Activated CD4-positive, alpha-beta memory T cell treated with anti-CD3 and anti-CD28 coated beads for 36 hours (primary cell): ENCODE measurements around the gene TOR1AIP2. TPM values are rescaled to one million over a fixed set of nuclear protein-coding genes. Genes with fewer than 3 reads are reported as not detected.
"Not testable (repeated sequence)": the region's sequence is repeated elsewhere in the genome, so short reads cannot be mapped to it uniquely, and the experiment has no call there.

Source experiments
- CTCF ChIA-PET: fragments of 350-600 bp; sonication (Branson Sonifier 250); formaldehyde crosslinking; loops from one replicate; lab custom pipeline; 2021; ENCODE audit warnings: antibody characterized with exemption, inconsistent platforms; lab: Charles Lee
- POLR2A ChIA-PET: fragments of 350-600 bp; sonication (Branson Sonifier 250); formaldehyde crosslinking; loops from one replicate; lab custom pipeline; 2021; ENCODE audit warnings: antibody characterized with exemption; lab: Charles Lee
- DNase-seq: peaks from one replicate; pipeline ENCODE4 v3.0.0-alpha.2; 2020
- H3K27ac Mint-ChIP-seq: one replicate; pipeline ENCODE4 v1.8.0; 2021; ENCODE audit warnings: mixed read lengths
- H3K27me3 Mint-ChIP-seq: one replicate; pipeline ENCODE4 v1.8.0; 2021; ENCODE audit warnings: mixed read lengths
- H3K36me3 Mint-ChIP-seq: one replicate; pipeline ENCODE4 v1.8.0; 2021; ENCODE audit warnings: mixed read lengths
- H3K4me1 Mint-ChIP-seq: one replicate; pipeline ENCODE4 v1.8.0; 2021; ENCODE audit warnings: low read depth, mixed read lengths
- H3K4me3 Mint-ChIP-seq: one replicate; pipeline ENCODE4 v1.8.0; 2021; ENCODE audit warnings: mild to moderate bottlenecking, mixed read lengths
- H3K9me3 Mint-ChIP-seq: one replicate; pipeline ENCODE4 v1.8.0; 2021; ENCODE audit warnings: mixed read lengths
- intact Hi-C: fragments of 100-400 bp; cut with micrococcal nuclease; formaldehyde crosslinking; loops from one replicate; pipeline ENCODE4 v1.15.1; 2023
- total RNA-seq, 2 experiments: library from RNA; stranded (reverse); gene quantifications; one replicate each; pipeline ENCODE4 v1.2.3, GENCODE V29; 2021

Gene TOR1AIP2
- total RNA-seq, 2 experiments from 2014 or later, result 42.3 to 45.9 TPM

DNA sequence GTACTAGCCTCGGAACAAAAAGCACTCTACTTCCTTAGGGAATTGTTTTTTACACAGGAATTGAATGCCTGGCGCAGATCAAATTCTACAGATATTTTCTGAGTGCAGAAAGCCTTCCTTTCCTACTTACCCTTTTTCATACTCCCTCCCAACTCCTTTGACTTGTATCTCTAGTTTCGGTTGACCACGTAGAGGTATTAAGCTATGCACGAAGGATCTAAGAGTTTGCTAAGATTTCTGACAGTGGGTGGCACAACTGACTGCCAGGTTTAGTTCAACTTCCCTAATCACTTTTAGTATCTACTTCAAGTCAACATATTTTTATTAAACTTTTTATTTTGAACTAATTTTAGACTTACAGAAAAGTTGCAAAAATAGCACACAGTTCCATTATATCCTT lies 5.0 kb downstream of the TOR1AIP2 start:
- Mint-ChIP-seq H3K36me3 (peaks cover 15% of the 10 kb centered on the region), H3K27me3 (no peaks in the 10 kb centered on the region), H3K27ac (no peak overlapping the region), H3K4me1 (peaks cover 42% of the 10 kb centered on the region), H3K4me3 (no peak overlapping the region), H3K9me3 (no peaks in the 10 kb centered on the region)
- ChIA-PET CTCF (no interaction called here), POLR2A (no interaction called here)
- DNase-seq, result no peak
- intact Hi-C loops, result no loop called here

DNA sequence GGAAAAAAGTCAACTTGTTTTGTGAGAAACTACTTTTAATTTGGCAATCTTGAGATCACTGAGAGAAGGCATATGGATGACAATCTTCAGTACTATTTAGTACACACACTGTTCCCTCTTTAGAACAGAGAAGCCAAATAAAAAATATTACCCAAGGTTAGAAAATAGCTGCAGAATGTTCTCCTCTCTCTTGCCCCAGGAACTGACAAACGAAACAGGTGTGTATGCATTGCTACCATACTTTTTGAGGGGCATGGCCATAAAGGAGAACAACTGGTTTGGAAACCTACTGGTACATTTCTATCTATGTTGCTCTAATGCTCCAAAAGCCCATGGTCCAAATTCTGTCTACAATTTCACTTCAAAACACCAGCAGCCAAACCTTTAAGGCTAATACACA lies 5.7 kb downstream of the TOR1AIP2 start:
- ChIA-PET POLR2A (no interaction called here), CTCF (interaction anchor here (1.4 kb wide), 1 partner anchor 57 kb away, joined by 4 read pairs; no protein-coding TSS in a partner anchor)
- H3K36me3 Mint-ChIP-seq, result peaks cover 16% of the 10 kb centered on the region
- H3K9me3 Mint-ChIP-seq, result no peaks in the 10 kb centered on the region
- no peak for DNase-seq
- H3K4me3 Mint-ChIP-seq, result no peak overlapping the region
- intact Hi-C loops, result no loop called here
- H3K4me1 Mint-ChIP-seq, result peaks cover 42% of the 10 kb centered on the region
- H3K27ac Mint-ChIP-seq, result no peak overlapping the region
- no peaks in the 10 kb centered on the region for H3K27me3 Mint-ChIP-seq

DNA sequence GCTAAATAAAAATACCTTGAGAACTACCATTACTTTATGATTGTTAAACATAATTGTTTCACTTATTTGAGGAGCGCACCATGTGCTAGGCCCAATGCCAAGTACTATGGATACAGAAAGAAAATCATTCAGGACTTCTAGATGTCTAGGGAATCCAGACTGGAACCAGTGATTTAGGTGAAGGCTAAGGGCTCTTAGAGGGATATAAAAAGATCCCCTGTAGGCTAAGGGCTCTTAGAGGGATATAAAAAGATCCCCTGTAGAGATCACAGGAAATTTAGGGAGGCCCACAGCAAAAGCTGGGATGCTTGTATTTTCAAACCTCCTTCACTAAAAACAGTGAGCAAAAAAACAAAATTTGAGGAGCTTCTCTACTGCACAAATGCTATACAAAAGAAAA lies 6.7 kb downstream of the TOR1AIP2 start:
- Mint-ChIP-seq H3K27me3 (no peaks in the 10 kb centered on the region), H3K4me1 (peaks cover 35% of the 10 kb centered on the region), H3K27ac (no peak overlapping the region), H3K36me3 (peaks cover 17% of the 10 kb centered on the region), H3K9me3 (no peaks in the 10 kb centered on the region), H3K4me3 (no peak overlapping the region)
- ChIA-PET CTCF (interaction anchor here (1.4 kb wide), 1 partner anchor 56 kb away, joined by 4 read pairs; no protein-coding TSS in a partner anchor), POLR2A (no interaction called here)
- DNase-seq, result no peak
- intact Hi-C loops, result no loop called here

DNA sequence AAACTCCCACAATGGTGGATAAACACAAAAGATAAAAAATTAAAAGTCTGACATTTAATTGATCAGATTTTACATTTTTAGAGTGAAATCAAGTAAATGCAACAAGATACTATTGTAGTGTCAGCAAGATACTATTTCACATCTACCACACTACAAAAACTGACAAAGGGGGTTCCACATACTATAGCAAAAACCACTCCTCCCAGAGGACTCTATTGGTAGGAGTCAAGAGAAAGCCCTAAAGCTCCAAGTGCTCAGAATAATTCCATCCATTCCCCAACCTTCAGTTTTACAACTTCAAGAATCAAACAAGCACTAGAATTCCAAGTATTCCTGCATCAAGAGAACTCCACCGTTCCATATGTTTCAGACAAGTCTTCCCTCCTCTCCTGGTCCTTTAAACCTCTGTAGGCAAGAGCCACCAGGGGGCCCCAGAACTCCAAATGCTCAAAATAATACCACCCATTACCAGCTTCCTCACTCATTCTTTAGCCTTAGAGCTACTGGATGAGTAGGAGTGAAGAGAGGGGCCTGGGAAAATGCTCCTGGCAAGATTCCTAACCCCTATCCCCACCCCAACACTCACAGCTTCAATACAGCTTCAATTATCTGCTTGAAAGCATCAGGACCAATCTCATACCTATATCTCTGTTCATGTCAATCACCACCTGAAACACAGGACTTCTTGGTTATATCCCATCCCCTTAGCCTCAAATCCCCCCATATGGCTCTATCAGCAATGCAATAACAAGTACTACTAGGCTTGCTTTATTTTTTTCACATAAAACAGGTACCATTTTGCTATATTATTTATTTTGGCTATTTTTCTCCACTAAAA lies 9.9 kb downstream of the TOR1AIP2 start:
- POLR2A ChIA-PET, result interaction anchor here (1.1 kb wide), 1 partner anchor 9 kb away, joined by 4 read pairs; no protein-coding TSS in a partner anchor
- H3K27me3 Mint-ChIP-seq, result no peaks in the 10 kb centered on the region
- H3K4me3 Mint-ChIP-seq, result no peak overlapping the region
- H3K4me1 Mint-ChIP-seq, result peaks cover 18% of the 10 kb centered on the region
- no peak overlapping the region for H3K27ac Mint-ChIP-seq
- CTCF ChIA-PET, result interaction anchor here (0.6 to 2.8 kb wide), 21 partner anchors 9 to 312 kb away, joined by 3 to 27 read pairs (median 4); partner anchors contain the start of gene TOR1AIP2
- intact Hi-C loops, result loop anchor here (1.0 to 5.0 kb wide), 2 partner anchors 311 to 615 kb away; no protein-coding TSS in a partner anchor
- peak; percentile 63 for DNase-seq
- H3K36me3 Mint-ChIP-seq, result peaks cover 25% of the 10 kb centered on the region
- no peaks in the 10 kb centered on the region for H3K9me3 Mint-ChIP-seq

DNA sequence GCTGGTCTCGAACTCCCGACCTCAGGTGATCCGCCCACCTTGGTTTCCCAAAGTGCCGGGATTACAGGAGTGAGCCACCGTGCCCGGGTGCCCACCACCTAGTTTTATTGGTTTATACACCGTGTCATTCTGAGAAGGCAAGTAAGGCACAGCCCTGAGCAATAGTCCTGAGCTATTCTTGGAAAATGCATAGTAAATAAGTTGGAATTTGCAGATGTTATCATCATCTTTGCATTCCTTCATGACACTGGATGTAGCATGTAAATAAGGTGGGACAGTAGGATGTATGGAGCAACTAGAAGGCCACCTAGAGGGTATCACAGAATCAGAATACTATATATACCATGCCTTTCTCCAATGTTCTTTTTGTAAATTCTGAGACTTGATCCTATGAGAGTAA lies 11.0 kb downstream of the TOR1AIP2 start:
- Mint-ChIP-seq H3K36me3 (peaks cover 30% of the 10 kb centered on the region), H3K27ac (no peak overlapping the region), H3K4me1 (peaks cover 11% of the 10 kb centered on the region), H3K9me3 (no peaks in the 10 kb centered on the region), H3K27me3 (no peaks in the 10 kb centered on the region), H3K4me3 (no peak overlapping the region)
- ChIA-PET CTCF (interaction anchor here (1.2 to 2.0 kb wide), 7 partner anchors 10 to 313 kb away, joined by 3 to 27 read pairs (median 5); partner anchors contain the start of gene TOR1AIP2), POLR2A (no interaction called here)
- intact Hi-C loops, result loop anchor here (1.0 to 5.0 kb wide), 2 partner anchors 312 to 616 kb away; no protein-coding TSS in a partner anchor
- no peak for DNase-seq

DNA sequence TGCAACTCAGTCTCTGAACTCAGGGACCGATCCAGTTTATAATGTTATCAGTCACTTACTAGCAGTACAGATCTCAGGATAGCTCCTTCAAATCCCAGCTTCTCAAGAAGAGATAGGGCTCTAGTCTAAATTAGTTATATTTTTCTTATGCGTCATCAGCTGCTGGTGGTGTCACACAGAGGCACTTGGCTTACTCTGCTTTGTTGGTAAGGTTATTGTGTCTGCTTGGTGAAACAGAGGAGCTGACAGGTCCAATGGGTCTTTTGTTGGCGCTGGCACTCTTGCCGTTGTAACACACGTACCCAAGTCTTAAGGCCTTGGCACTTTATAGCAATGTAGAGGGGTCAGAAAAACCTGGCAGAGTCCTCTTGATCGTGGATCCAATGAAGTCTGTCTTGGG lies 12.2 kb downstream of the TOR1AIP2 start:
- intact Hi-C loops, result loop anchor here (5.0 kb wide), 1 partner anchor 617 kb away; no protein-coding TSS in a partner anchor
- H3K9me3 Mint-ChIP-seq, result no peaks in the 10 kb centered on the region

DNA sequence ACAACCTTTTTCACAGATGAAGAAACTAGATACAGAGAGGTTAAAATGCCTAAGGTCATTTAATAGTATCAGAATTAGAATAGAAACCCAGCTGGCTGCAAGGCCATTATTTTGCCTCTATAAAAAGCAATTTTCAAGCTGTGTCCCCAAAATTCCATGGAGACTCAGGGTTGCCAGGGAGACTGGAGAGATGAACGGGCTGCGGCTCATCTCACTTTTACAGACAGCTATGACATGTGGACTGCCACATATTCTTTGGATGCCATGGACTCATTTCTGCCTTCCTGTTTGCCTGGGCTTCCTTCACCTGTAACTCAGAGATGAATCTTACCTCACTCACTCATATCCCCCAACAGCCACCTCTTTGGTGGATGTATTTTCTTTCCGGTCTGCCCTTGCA lies 17.0 kb downstream of the TOR1AIP2 start:
- CTCF ChIA-PET, result interaction anchor here (1.7 to 2.4 kb wide), 2 partner anchors 46 to 319 kb away, joined by 5 to 9 read pairs; no protein-coding TSS in a partner anchor
- Mint-ChIP-seq H3K27ac (no peak overlapping the region), H3K27me3 (no peaks in the 10 kb centered on the region), H3K4me1 (no peaks in the 10 kb centered on the region), H3K36me3 (peaks cover 40% of the 10 kb centered on the region), H3K9me3 (no peaks in the 10 kb centered on the region), H3K4me3 (no peak overlapping the region)
- POLR2A ChIA-PET, result no interaction called here
- no peak for DNase-seq
- intact Hi-C loops, result no loop called here

More for the DNA sequence above, 12.2 kb downstream of the TOR1AIP2 start:
- ChIA-PET CTCF (interaction anchor here (0.6 to 2.2 kb wide), 4 partner anchors 55 to 763 kb away, joined by 3 to 7 read pairs (median 4); no protein-coding TSS in a partner anchor), POLR2A (no interaction called here)
- no peak for DNase-seq
- Mint-ChIP-seq H3K27ac (no peak overlapping the region), H3K4me1 (peaks cover 8% of the 10 kb centered on the region), H3K36me3 (peaks cover 35% of the 10 kb centered on the region), H3K4me3 (no peak overlapping the region), H3K27me3 (no peaks in the 10 kb centered on the region)

DNA sequence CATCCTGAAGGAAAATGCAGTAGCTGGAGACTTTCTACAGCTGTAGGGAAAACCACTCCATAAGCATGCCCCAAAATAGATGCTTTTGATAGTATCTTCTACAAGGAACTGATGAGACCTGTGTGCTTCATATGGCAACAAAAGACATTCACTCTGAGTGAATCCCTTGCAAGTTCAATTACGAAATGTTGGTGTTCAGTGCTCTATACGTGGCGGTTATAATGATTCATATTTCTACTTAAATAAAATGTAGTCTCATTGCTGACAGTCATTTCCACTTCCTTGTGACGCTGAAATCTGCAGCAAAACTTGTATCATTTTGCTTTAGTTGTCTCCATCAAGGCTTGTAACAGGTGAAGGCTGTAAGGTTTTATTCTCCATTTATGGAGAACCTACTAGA lies 20.6 kb downstream of the TOR1AIP2 start:
- Mint-ChIP-seq H3K4me3 (no peak overlapping the region), H3K36me3 (peaks cover 24% of the 10 kb centered on the region)

DNA sequence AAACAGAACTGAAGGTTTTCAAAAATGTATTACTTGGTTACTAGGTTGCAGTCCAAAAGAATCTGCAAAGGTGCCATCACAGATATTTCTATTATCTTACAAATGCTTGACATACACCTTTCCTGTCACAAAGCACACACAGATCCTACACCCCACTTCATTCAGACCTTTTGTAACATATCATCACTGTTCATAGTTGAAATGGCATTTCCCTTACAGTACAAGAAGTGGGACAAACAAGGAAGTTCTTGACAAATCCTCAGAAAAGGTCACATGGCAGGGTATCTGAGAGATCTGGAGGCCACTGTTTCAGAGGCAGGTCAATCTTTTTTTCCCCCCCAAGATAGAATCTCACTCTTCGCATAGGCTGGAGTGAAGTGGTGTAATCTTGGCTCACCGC lies 21.3 kb downstream of the TOR1AIP2 start:
- Mint-ChIP-seq H3K27ac (no peak overlapping the region), H3K36me3 (peaks cover 22% of the 10 kb centered on the region), H3K4me3 (no peak overlapping the region), H3K27me3 (no peaks in the 10 kb centered on the region), H3K4me1 (no peaks in the 10 kb centered on the region), H3K9me3 (no peaks in the 10 kb centered on the region)
- DNase-seq, result no peak
- POLR2A ChIA-PET, result no interaction called here
- intact Hi-C loops, result no loop called here
- CTCF ChIA-PET, result no interaction called here

More for the DNA sequence above, 20.6 kb downstream of the TOR1AIP2 start:
- Mint-ChIP-seq H3K9me3 (no peaks in the 10 kb centered on the region), H3K27me3 (no peaks in the 10 kb centered on the region), H3K4me1 (no peaks in the 10 kb centered on the region), H3K27ac (peak overlapping the region; percentile 45)
- intact Hi-C loops, result no loop called here
- DNase-seq, result no peak
- CTCF ChIA-PET, result no interaction called here
- POLR2A ChIA-PET, result no interaction called here

DNA sequence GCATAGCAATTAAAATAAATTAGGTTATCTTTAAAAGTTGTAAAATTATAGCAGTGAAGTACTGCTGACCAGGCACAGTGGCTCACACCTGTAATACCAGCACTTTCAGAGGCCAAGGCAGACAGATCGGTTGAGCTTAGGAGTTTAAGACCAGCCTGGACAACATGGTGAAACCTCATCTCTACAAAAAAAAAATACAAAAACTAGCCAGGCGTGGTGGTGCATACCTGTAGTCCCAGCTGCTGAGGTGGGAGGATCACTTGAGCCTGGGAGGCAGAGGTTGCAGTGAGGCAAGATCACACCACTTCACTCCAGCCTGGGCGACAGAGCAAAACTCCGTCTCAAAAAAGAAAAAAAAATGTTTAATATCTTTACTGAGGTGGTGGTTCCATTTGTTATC lies 21.8 kb downstream of the TOR1AIP2 start:
- H3K9me3 Mint-ChIP-seq, H3K4me3 Mint-ChIP-seq, H3K27me3 Mint-ChIP-seq, intact Hi-C loops, DNase-seq, H3K27ac Mint-ChIP-seq, POLR2A ChIA-PET, H3K4me1 Mint-ChIP-seq, CTCF ChIA-PET: not testable (repeated sequence)
- peaks cover 23% of the 10 kb centered on the region for H3K36me3 Mint-ChIP-seq

DNA sequence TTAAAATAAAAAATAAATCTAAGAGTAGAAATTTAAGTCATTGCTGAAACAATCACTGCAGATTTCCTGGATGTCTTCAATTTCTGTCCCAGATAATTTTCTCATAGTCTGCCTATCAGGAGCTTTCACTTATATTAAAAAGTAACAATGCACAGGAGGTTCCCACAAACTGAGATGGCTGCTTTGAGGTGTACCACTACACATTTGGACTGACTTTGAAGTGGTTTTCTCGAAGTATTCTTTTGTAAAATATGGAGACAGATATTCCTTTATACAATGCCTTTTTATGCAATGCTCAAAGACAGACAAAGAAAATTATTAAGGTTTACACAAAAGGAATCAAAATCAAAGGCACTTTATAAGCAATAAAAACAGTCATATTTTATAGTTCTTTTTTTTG lies 24.5 kb downstream of the TOR1AIP2 start:
- ChIA-PET CTCF (interaction anchor here (0.8 to 1.4 kb wide), 3 partner anchors 14 to 147 kb away, joined by 3 to 5 read pairs (median 3); no protein-coding TSS in a partner anchor), POLR2A (no interaction called here)
- DNase-seq, result no peak
- peaks cover 35% of the 10 kb centered on the region for H3K36me3 Mint-ChIP-seq
- no peak overlapping the region for H3K27ac Mint-ChIP-seq
- no peak overlapping the region for H3K4me3 Mint-ChIP-seq
- intact Hi-C loops, result no loop called here
- no peaks in the 10 kb centered on the region for H3K27me3 Mint-ChIP-seq
- no peaks in the 10 kb centered on the region for H3K9me3 Mint-ChIP-seq
- H3K4me1 Mint-ChIP-seq, result no peaks in the 10 kb centered on the region

DNA sequence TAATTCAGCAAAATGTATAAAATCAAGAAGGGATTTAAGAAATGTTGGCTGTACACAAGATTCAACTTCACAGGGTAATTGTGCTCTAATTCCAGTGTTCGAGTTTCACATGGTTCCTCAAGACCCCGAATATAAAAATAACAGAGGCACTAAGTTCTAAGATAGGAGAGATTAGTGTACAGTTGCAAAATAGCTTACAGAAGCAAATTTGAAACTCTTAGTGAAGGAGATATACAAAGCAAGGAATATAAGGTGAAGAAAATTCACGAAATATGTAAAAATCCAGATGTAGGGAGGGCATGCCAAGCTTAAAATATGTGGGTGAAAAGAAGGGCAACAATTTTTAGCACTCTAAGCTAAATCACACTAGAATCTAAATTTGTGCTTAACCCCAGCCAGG lies 29.4 kb downstream of the TOR1AIP2 start:
- ChIA-PET POLR2A (no interaction called here), CTCF (interaction anchor here (0.5 kb wide), 1 partner anchor 641 kb away, joined by 3 read pairs; no protein-coding TSS in a partner anchor)
- Mint-ChIP-seq H3K9me3 (no peaks in the 10 kb centered on the region), H3K36me3 (peaks cover 34% of the 10 kb centered on the region), H3K4me1 (no peaks in the 10 kb centered on the region), H3K27ac (no peak overlapping the region), H3K27me3 (no peaks in the 10 kb centered on the region), H3K4me3 (no peak overlapping the region)
- intact Hi-C loops, result no loop called here
- no peak for DNase-seq
